Measurements from ENCODE around the gene SPAG17. TPM values are rescaled to one million over a fixed set of nuclear protein-coding genes. Genes with fewer than 3 reads are reported as not detected.

The SPAG17 gene
- polyA plus RNA-seq, 4 donors: 0.03 to 0.55 TPM; not detected in 2

DNA sequence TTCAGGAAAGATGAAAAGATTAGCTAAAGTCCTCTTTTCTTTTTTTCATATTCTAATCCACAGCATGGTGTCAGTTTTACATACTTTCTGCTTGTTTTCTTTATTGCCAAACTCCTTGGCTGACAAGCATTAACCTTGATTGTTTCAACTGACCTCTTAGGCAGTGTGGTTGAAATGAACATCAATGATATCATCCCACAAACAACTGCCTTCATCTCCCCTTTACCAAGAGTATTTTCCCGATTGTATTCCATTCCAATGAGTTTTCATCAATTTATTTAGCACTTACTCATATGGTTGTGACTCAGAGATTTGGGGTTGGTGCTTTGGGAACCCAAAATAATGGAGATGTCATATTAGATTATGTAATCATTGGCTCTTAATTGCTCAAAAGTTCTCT lies 71.8 kb downstream of the SPAG17 start:
- H3K4me3 ChIP-seq (ENCODE audit: low read depth in 1 of 3, low read length in 3 of 3): no peak overlapping the region
- H3K9me3 ChIP-seq (ENCODE audit: control insufficient read depth in 2 of 2, insufficient read depth in 1 of 2, low read depth in 1 of 2, low read length in 1 of 2): no peaks in the 10 kb centered on the region
- no peaks in the 10 kb centered on the region for H3K4me1 ChIP-seq (ENCODE audit: control insufficient read depth in 3 of 3, insufficient read depth in 2 of 3, low read depth in 1 of 3, low read length in 2 of 3)
- no peaks in the 10 kb centered on the region for H3K36me3 ChIP-seq (ENCODE audit: control insufficient read depth in 3 of 3, insufficient read depth in 2 of 3, low read depth in 1 of 3, low read length in 3 of 3)
- no peak overlapping the region for H3K27ac ChIP-seq (ENCODE audit: low read depth in 1 of 3, low read length in 2 of 3)
- no peak for FAIRE-seq
- 56 to 77% (median 59%) methylated on average over 1 of the region's 1 CpG for WGBS, 3 donors
- DNase-seq: no peak
- no peaks in the 10 kb centered on the region for H3K27me3 ChIP-seq (ENCODE audit: control insufficient read depth in 3 of 3, insufficient read depth in 3 of 3, low read length in 3 of 3)

DNA sequence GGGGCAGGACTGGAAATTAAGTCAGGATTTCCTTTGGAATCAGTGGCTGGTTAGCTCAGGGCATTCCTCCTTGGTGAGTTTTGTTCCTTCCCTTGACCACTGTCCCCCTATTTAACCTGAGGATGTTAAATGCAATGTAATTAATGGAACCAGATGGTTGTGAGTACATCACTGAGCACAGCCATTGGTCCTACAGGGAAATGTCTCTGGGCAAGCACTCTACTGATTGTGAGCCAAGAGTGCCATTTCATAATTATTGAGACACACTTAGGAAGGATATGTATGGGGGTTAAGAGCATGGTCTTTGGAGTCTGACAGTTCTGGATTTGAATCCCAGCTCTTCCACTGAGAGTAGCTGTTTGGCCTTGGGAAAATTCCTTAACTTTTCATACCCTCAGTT lies 74.4 kb downstream of the SPAG17 start:
- H3K36me3 ChIP-seq (ENCODE audit: control insufficient read depth in 3 of 3, insufficient read depth in 2 of 3, low read depth in 1 of 3, low read length in 3 of 3): no peaks in the 10 kb centered on the region
- H3K27me3 ChIP-seq (ENCODE audit: control insufficient read depth in 3 of 3, insufficient read depth in 3 of 3, low read length in 3 of 3): peaks cover 0 to 2% (median 0%) of the 10 kb centered on the region in 3 donors
- H3K4me3 ChIP-seq (ENCODE audit: low read depth in 1 of 3, low read length in 3 of 3): no peak overlapping the region
- no peak overlapping the region for H3K27ac ChIP-seq (ENCODE audit: low read depth in 1 of 3, low read length in 2 of 3)
- no peaks in the 10 kb centered on the region for H3K4me1 ChIP-seq (ENCODE audit: control insufficient read depth in 3 of 3, insufficient read depth in 2 of 3, low read depth in 1 of 3, low read length in 2 of 3)
- no peak for FAIRE-seq
- H3K9me3 ChIP-seq (ENCODE audit: control insufficient read depth in 2 of 2, insufficient read depth in 1 of 2, low read depth in 1 of 2, low read length in 1 of 2): no peaks in the 10 kb centered on the region
- DNase-seq: peak in 1 of 2 donors; percentile 10

DNA sequence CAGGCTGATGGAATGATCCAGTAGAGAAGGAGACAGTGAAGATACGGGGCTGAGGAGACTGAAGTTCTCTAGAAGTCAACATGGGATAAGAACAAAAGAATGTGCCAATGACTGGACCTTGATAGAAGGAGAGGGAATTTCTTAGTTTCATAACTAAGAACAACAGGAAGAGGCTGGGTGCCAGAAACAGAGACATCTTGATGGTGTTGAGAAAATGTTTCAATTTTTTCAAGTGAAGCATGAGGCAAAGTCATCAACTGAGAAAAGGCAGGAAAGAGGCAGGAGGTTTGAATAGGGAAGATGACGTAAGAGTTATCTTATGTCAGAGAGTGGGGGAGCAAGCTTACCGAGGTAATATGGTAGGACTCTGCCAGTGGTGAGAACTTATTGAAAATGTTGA lies 80.1 kb downstream of the SPAG17 start:
- no peak for FAIRE-seq
- no peaks in the 10 kb centered on the region for H3K4me1 ChIP-seq (ENCODE audit: control insufficient read depth in 3 of 3, insufficient read depth in 2 of 3, low read depth in 1 of 3, low read length in 2 of 3)
- no peaks in the 10 kb centered on the region for H3K36me3 ChIP-seq (ENCODE audit: control insufficient read depth in 3 of 3, insufficient read depth in 2 of 3, low read depth in 1 of 3, low read length in 3 of 3)
- WGBS, 3 donors: 81 to 90% (median 87%) methylated on average over 3 of the region's 3 CpGs
- no peak overlapping the region for H3K27ac ChIP-seq (ENCODE audit: low read depth in 1 of 3, low read length in 2 of 3)
- no peaks in the 10 kb centered on the region for H3K9me3 ChIP-seq (ENCODE audit: control insufficient read depth in 2 of 2, insufficient read depth in 1 of 2, low read depth in 1 of 2, low read length in 1 of 2)
- no peak for DNase-seq
- H3K4me3 ChIP-seq (ENCODE audit: low read depth in 1 of 3, low read length in 3 of 3): no peak overlapping the region
- H3K27me3 ChIP-seq (ENCODE audit: control insufficient read depth in 3 of 3, insufficient read depth in 3 of 3, low read length in 3 of 3): peaks cover 0 to 2% (median 0%) of the 10 kb centered on the region in 3 donors

DNA sequence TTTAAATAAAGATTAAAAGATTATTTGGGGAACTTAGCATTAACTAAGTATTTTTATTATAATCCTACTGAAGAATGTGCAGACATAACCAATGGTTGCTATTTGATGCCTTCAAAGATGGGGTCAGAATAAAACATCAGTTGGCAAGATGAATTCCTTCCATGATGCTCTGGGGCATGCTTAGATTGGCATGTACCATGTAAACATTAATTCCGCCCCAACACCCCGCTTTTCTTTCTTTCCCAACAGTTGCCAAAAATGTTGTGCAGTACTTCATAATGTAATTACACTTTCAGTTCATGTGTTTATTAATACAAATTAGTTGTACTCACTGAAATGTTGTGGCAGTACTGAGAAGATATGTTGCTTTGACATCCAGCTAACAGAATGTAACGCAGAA lies 82.6 kb downstream of the SPAG17 start:
- WGBS, 3 donors: 75 to 92% (median 78%) methylated on average over 3 of the region's 3 CpGs
- Histone ChIP-seq H3K9me3 (ENCODE audit: control insufficient read depth in 2 of 2, insufficient read depth in 1 of 2, low read depth in 1 of 2, low read length in 1 of 2) (no peaks in the 10 kb centered on the region), H3K4me3 (ENCODE audit: low read depth in 1 of 3, low read length in 3 of 3) (no peak overlapping the region), H3K27ac (ENCODE audit: low read depth in 1 of 3, low read length in 2 of 3) (no peak overlapping the region), H3K4me1 (ENCODE audit: control insufficient read depth in 3 of 3, insufficient read depth in 2 of 3, low read depth in 1 of 3, low read length in 2 of 3) (no peaks in the 10 kb centered on the region), H3K27me3 (ENCODE audit: control insufficient read depth in 3 of 3, insufficient read depth in 3 of 3, low read length in 3 of 3) (peaks cover 0 to 2% (median 0%) of the 10 kb centered on the region in 3 donors), H3K36me3 (ENCODE audit: control insufficient read depth in 3 of 3, insufficient read depth in 2 of 3, low read depth in 1 of 3, low read length in 3 of 3) (no peaks in the 10 kb centered on the region)
- DNase-seq: no peak
- FAIRE-seq: no peak

DNA sequence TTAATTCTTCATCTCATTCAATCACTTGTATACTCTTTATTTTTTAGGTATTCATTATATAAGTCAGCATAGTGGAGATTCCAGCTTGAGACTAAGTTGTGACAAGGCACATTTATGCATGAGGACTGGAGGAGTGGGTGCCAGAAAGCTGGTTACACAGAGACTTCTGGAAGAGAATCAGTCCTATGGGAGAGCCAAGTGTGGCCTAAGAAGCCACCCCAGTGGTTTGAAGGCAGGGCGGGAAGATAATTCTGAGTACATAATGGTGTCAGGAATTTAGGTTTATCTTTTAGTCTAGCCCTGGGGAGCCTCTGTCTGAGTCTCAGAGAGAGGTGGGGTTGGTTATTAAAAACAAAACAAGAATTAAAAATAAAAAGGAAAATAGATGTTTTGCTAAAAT lies 83.0 kb downstream of the SPAG17 start:
- DNase-seq (no peak), FAIRE-seq (no peak)
- no peaks in the 10 kb centered on the region for H3K36me3 ChIP-seq (ENCODE audit: control insufficient read depth in 3 of 3, insufficient read depth in 2 of 3, low read depth in 1 of 3, low read length in 3 of 3)
- 91 to 94% (median 92%) methylated on average over 1 of the region's 1 CpG for WGBS, 3 donors
- H3K27ac ChIP-seq (ENCODE audit: low read depth in 1 of 3, low read length in 2 of 3): no peak overlapping the region
- no peaks in the 10 kb centered on the region for H3K4me1 ChIP-seq (ENCODE audit: control insufficient read depth in 3 of 3, insufficient read depth in 2 of 3, low read depth in 1 of 3, low read length in 2 of 3)
- H3K9me3 ChIP-seq (ENCODE audit: control insufficient read depth in 2 of 2, insufficient read depth in 1 of 2, low read depth in 1 of 2, low read length in 1 of 2): no peaks in the 10 kb centered on the region
- peaks cover 0 to 2% (median 0%) of the 10 kb centered on the region in 3 donors for H3K27me3 ChIP-seq (ENCODE audit: control insufficient read depth in 3 of 3, insufficient read depth in 3 of 3, low read length in 3 of 3)
- no peak overlapping the region for H3K4me3 ChIP-seq (ENCODE audit: low read depth in 1 of 3, low read length in 3 of 3)

DNA sequence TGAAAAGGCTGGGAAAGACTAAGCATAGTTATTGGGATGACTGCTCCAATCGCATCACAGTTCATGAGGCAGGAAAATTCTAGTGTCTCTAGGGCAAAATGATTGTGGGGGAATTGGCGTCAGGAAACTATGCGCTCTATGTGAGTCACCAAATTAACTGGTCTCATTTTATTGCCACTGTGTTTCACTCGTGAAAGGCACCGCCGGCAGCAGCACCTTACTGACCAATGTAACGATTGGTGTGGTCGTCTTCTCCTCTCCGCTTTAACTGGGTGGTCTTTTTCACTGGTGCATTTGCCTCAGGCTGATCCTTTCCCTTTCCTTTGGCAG lies 83.5 kb downstream of the SPAG17 start:
- DNase-seq: peak in 1 of 2 donors; percentile 44
- no peak overlapping the region for H3K4me3 ChIP-seq (ENCODE audit: low read depth in 1 of 3, low read length in 3 of 3)

DNA sequence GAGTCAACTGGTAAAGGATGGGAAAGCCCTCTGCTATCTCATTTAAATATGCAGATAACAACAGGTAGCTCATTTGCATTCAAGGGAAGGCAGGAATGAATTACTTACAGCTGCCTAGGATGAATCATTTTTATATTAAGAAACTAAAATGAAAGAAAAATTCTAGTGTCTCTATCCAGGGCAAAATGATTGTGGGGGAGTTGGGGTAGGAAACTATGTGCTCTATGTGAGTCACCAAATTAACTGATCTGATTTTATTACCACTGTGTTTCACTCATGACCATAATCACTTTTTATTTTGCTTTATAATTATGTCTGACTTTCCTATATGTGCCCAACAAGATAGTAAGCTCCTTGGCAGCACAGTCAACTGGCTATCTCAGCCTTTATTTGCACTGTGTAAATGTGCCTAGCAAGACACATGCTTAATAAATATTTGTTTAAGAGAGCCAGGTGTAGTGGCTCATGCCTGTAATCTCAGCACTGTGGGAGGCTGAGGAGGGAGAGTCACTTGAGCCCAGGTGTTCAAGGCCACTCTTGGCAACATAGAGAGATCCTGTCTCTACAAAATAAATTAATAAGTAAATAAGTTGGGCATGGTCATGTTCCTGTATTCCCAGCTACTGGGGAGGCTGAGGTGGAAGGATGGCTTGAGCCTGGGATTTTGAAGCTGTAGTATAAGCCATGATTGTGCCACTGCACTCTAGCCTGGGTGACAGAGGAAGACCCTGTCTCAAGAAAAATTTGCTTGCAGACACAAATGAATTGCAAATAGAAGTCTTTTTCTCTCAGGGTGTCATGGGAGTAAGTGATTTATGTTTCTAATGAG lies 84.1 kb downstream of the SPAG17 start:
- no peak overlapping the region for H3K27ac ChIP-seq (ENCODE audit: low read depth in 1 of 3, low read length in 2 of 3)
- DNase-seq (peak; percentile 11 to 83), FAIRE-seq (no peak)

More for the DNA sequence above, 83.5 kb downstream of the SPAG17 start:
- no peaks in the 10 kb centered on the region for H3K4me1 ChIP-seq (ENCODE audit: control insufficient read depth in 3 of 3, insufficient read depth in 2 of 3, low read depth in 1 of 3, low read length in 2 of 3)
- 26 to 67% (median 38%) methylated on average over 9 of the region's 9 CpGs for WGBS, 3 donors
- H3K9me3 ChIP-seq (ENCODE audit: control insufficient read depth in 2 of 2, insufficient read depth in 1 of 2, low read depth in 1 of 2, low read length in 1 of 2): no peaks in the 10 kb centered on the region
- no peaks in the 10 kb centered on the region for H3K27me3 ChIP-seq (ENCODE audit: control insufficient read depth in 3 of 3, insufficient read depth in 3 of 3, low read length in 3 of 3)
- FAIRE-seq: no peak
- H3K27ac ChIP-seq (ENCODE audit: low read depth in 1 of 3, low read length in 2 of 3): no peak overlapping the region
- H3K36me3 ChIP-seq (ENCODE audit: control insufficient read depth in 3 of 3, insufficient read depth in 2 of 3, low read depth in 1 of 3, low read length in 3 of 3): no peaks in the 10 kb centered on the region

DNA sequence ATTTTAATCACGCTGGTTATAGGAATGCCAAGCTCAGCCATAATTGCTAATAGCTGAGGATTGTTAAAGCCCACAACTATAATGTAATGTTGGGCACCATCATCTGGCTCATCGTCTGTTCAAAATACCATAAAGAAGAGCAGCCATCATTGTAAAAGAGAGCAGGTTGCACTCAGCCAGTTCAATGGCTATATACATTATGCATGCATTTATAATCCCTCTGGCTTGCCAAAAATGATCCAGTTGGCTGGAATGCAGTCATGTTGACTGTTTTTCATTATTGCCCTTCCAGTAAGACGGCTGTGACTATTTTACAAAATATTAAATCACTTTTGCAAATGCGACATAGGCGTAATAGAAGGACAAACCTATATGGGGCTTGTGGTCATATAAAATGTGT lies 85.3 kb downstream of the SPAG17 start:
- H3K27me3 ChIP-seq (ENCODE audit: control insufficient read depth in 3 of 3, insufficient read depth in 3 of 3, low read length in 3 of 3): no peaks in the 10 kb centered on the region
- no peak overlapping the region for H3K4me3 ChIP-seq (ENCODE audit: low read depth in 1 of 3, low read length in 3 of 3)
- no peaks in the 10 kb centered on the region for H3K4me1 ChIP-seq (ENCODE audit: control insufficient read depth in 3 of 3, insufficient read depth in 2 of 3, low read depth in 1 of 3, low read length in 2 of 3)
- DNase-seq: no peak
- WGBS, 3 donors: 45 to 74% (median 63%) methylated on average over 5 of the region's 5 CpGs
- H3K36me3 ChIP-seq (ENCODE audit: control insufficient read depth in 3 of 3, insufficient read depth in 2 of 3, low read depth in 1 of 3, low read length in 3 of 3): no peaks in the 10 kb centered on the region
- H3K9me3 ChIP-seq (ENCODE audit: control insufficient read depth in 2 of 2, insufficient read depth in 1 of 2, low read depth in 1 of 2, low read length in 1 of 2): no peaks in the 10 kb centered on the region
- H3K27ac ChIP-seq (ENCODE audit: low read depth in 1 of 3, low read length in 2 of 3): no peak overlapping the region
- FAIRE-seq: no peak

More for the DNA sequence above, 84.1 kb downstream of the SPAG17 start:
- H3K4me1 ChIP-seq (ENCODE audit: control insufficient read depth in 3 of 3, insufficient read depth in 2 of 3, low read depth in 1 of 3, low read length in 2 of 3): no peaks in the 10 kb centered on the region
- no peaks in the 10 kb centered on the region for H3K36me3 ChIP-seq (ENCODE audit: control insufficient read depth in 3 of 3, insufficient read depth in 2 of 3, low read depth in 1 of 3, low read length in 3 of 3)
- H3K9me3 ChIP-seq (ENCODE audit: control insufficient read depth in 2 of 2, insufficient read depth in 1 of 2, low read depth in 1 of 2, low read length in 1 of 2): no peaks in the 10 kb centered on the region
- no peaks in the 10 kb centered on the region for H3K27me3 ChIP-seq (ENCODE audit: control insufficient read depth in 3 of 3, insufficient read depth in 3 of 3, low read length in 3 of 3)
- H3K4me3 ChIP-seq (ENCODE audit: low read depth in 1 of 3, low read length in 3 of 3): no peak overlapping the region

All from small intestine (tissue), 7 donors.